MM.1S (cell line): Measurements from ENCODE around the gene DDAH2.

Experiments
- CTCF ChIP-seq: fragments of 300-600 bp; sonication (generic); IDR thresholded peaks from 2 replicates; pipeline ENCODE4 v1.5.1; 2016; ENCODE audit warnings: antibody characterized with exemption, low read length, mixed read lengths
- EZH2 ChIP-seq: fragments of 300-600 bp; sonication (generic); optimal IDR thresholded peaks from 2 replicates; pipeline ENCODE3; 2017; ENCODE audit warnings: low read depth, mild to moderate bottlenecking, antibody characterized with exemption, low read length, mixed read lengths
- EZH2phosphoT487 ChIP-seq: fragments of 300-600 bp; sonication (generic); IDR thresholded peaks from 2 replicates; pipeline ENCODE4 v1.6.1; 2018; ENCODE audit warnings: antibody characterized with exemption, low read length

GRCh38 chr6:31764198-31764597, 35.1 kb upstream of the DDAH2 start:
- TF ChIP-seq CTCF (no peak), EZH2phosphoT487 (no peak), EZH2 (no peak)
